Mesendoderm (in vitro differentiated cells): ENCODE data around the gene MRPL50.

Experiments
- DNase-seq: peaks from one replicate; pipeline ENCODE4 v3.0.0; 2013
- H2AK5ac ChIP-seq: 2 replicates; pipeline ENCODE4 v1.6.1; 2013; ENCODE audit warnings: low read length, inconsistent platforms
- H2BK120ac ChIP-seq: 2 replicates; pipeline ENCODE4 v1.6.1; 2013; ENCODE audit warnings: low read depth, mild to moderate bottlenecking, low read length, moderate library complexity, mixed read lengths
- H2BK15ac ChIP-seq: replicated peaks from 2 replicates; pipeline ENCODE4 v1.6.1; 2013; ENCODE audit warnings: low read depth, mild to moderate bottlenecking, moderate library complexity
- H2BK5ac ChIP-seq: 2 replicates; pipeline ENCODE4 v1.6.1; 2013; ENCODE audit warnings: low read length, inconsistent platforms
- H3K18ac ChIP-seq: 2 replicates; pipeline ENCODE4 v1.6.1; 2013; ENCODE audit warnings: mild to moderate bottlenecking, low read length, mixed read lengths
- H3K23ac ChIP-seq: one replicate; pipeline ENCODE4 v1.6.1; 2013; ENCODE audit warnings: low read length
- H3K27ac ChIP-seq: 2 replicates; pipeline ENCODE4 v1.5.1; 2013; ENCODE audit warnings: low read depth, mild to moderate bottlenecking, inconsistent platforms, low read length, moderate library complexity
- H3K27me3 ChIP-seq: 2 replicates; pipeline ENCODE4 v1.6.1; 2013; ENCODE audit warnings: low read length, control low read depth, mild to moderate bottlenecking, inconsistent platforms; ENCODE audit not compliant: insufficient read depth, poor library complexity
- H3K36me3 ChIP-seq: 2 replicates; pipeline ENCODE4 v1.6.1; 2013; ENCODE audit warnings: low read length, inconsistent platforms; ENCODE audit not compliant: control insufficient read depth, insufficient read depth
- H3K4ac ChIP-seq: one replicate; pipeline ENCODE4 v1.6.1; 2013; ENCODE audit warnings: low read depth, mild to moderate bottlenecking, low read length, moderate library complexity
- H3K4me1 ChIP-seq: 2 replicates; pipeline ENCODE4 v1.6.1; 2013; ENCODE audit warnings: low read depth, low read length, inconsistent platforms; ENCODE audit not compliant: control insufficient read depth
- H3K4me2 ChIP-seq: 2 replicates; pipeline ENCODE4 v1.6.1; 2013; ENCODE audit warnings: low read length
- H3K4me3 ChIP-seq: 2 replicates; pipeline ENCODE4 v1.5.1; 2013; ENCODE audit warnings: mild to moderate bottlenecking, low read length
- H3K56ac ChIP-seq: one replicate; pipeline ENCODE4 v1.6.1; 2013; ENCODE audit warnings: low read length
- H3K79me1 ChIP-seq: 2 replicates; pipeline ENCODE4 v1.6.1; 2013; ENCODE audit warnings: low read length, inconsistent platforms
- H3K79me2 ChIP-seq: 2 replicates; pipeline ENCODE4 v1.6.1; 2013; ENCODE audit warnings: mild to moderate bottlenecking, low read length; ENCODE audit not compliant: control insufficient read depth, insufficient read depth
- H3K9ac ChIP-seq: 2 replicates; pipeline ENCODE4 v1.6.1; 2013; ENCODE audit warnings: low read length, inconsistent platforms
- H4K5ac ChIP-seq: one replicate; pipeline ENCODE4 v1.6.1; 2013; ENCODE audit warnings: low read length
- H4K8ac ChIP-seq: one replicate; pipeline ENCODE4 v1.6.1; 2013; ENCODE audit warnings: low read depth, mild to moderate bottlenecking, control low read depth, low read length, moderate library complexity
- WGBS: extraction: QIAGEN DNeasy Blood & Tissue Kit; methylation state at CpG from one replicate; pipeline ENCODE4 v1.1.7; 2013; ENCODE audit warnings: low lambda C conversion rate, missing lambda C conversion rate; ENCODE audit not compliant: insufficient coverage; ENCODE audit errors: extremely low coverage; 5-methylcytosine and 5-hydroxymethylcytosine counted together

Gene MRPL50

DNA sequence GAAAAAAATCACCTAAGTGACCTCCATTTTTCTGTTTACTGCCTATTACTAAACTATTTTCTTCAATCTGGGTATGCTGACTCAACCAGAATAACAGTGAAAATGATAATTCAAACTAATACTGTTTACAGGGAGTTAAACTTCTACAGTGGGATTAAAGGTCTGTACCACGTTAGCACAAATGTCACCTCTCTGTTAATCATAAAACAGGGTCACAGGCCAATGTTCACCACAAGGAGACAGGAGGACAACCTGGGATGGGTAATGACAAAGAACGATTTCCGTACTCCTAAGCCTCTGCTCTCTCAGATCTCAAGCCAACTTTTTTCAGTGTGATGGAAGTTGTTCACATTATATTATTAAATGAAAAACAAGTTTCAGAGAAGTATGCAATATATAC, 34.8 kb upstream of the MRPL50 start:
- H3K36me3 ChIP-seq, result no peaks in the 10 kb centered on the region
- H3K27me3 ChIP-seq, result no peaks in the 10 kb centered on the region
- H3K4me3 ChIP-seq, result no peak overlapping the region
- H3K9ac ChIP-seq, result no peak overlapping the region
- no peak overlapping the region for H2BK5ac ChIP-seq
- no peak for DNase-seq
- H3K27ac ChIP-seq, result no peak overlapping the region
- no peak overlapping the region for H4K8ac ChIP-seq
- H3K4ac ChIP-seq, result no peak overlapping the region
- no peaks in the 10 kb centered on the region for H3K79me2 ChIP-seq
- H3K79me1 ChIP-seq, result no peaks in the 10 kb centered on the region
- no peaks in the 10 kb centered on the region for H3K4me1 ChIP-seq
- H2BK15ac ChIP-seq, result no peak overlapping the region
- H2BK120ac ChIP-seq, result no peak overlapping the region
- WGBS, result no CpG with 5 or more reads among the region's 3 CpGs
- H3K18ac ChIP-seq, result no peak overlapping the region
- H2AK5ac ChIP-seq, result no peak overlapping the region
- H3K23ac ChIP-seq, result no peak overlapping the region
- H4K5ac ChIP-seq, result no peak overlapping the region
- H3K56ac ChIP-seq, result no peak overlapping the region
- H3K4me2 ChIP-seq, result no peak overlapping the region

DNA sequence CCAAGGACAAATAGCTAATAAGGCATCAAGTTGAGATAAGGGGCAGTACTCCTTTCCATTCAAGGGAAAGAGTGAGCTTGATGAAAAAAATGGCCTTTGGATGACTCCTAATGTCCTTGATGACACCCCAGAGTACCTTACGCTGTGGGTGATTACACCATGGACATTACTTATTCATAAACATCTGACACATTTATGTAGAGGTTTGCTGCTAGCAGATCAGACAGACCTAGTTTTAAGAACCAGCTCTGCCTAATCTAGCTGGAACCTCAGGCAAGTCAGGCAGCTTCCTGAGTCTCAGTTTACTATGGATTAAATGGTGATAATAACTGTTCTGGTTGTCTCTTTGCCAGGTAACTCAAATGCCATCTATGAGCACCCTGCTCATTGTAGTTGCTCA, 34.3 kb upstream of the MRPL50 start:
- Histone ChIP-seq H4K5ac (no peak overlapping the region), H3K27me3 (no peaks in the 10 kb centered on the region), H3K36me3 (no peaks in the 10 kb centered on the region), H3K4ac (no peak overlapping the region), H3K56ac (no peak overlapping the region), H3K4me1 (no peaks in the 10 kb centered on the region), H3K23ac (no peak overlapping the region), H3K27ac (no peak overlapping the region), H3K9ac (no peak overlapping the region), H2BK15ac (no peak overlapping the region), H3K79me1 (no peaks in the 10 kb centered on the region), H3K18ac (no peak overlapping the region), H3K4me3 (no peak overlapping the region), H2AK5ac (no peak overlapping the region), H2BK120ac (no peak overlapping the region), H3K4me2 (no peak overlapping the region), H3K79me2 (no peaks in the 10 kb centered on the region), H2BK5ac (no peak overlapping the region), H4K8ac (no peak overlapping the region)
- DNase-seq, result no peak
- WGBS, result no CpG with 5 or more reads among the region's 1 CpG

DNA sequence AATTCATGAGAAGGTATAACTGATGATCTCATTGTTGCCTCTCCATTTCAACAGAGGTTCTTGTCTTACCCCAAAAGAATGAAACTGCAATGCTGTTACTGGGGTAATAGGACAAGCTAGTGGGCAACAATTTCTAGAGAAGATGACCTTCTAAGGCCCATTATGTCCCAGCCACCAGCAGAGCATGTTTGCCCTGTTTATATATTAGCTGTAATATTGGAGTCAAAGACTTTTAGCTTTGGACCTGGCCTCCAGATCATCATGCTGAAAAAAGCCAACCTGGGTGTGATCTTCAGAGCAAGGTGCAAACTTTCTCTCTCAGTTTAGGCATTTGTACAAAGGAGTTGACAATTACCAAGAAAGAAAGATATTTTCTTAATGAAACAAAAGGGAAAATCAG, 33.8 kb upstream of the MRPL50 start:
- DNase-seq, result no peak
- Histone ChIP-seq H4K8ac (no peak overlapping the region), H3K9ac (no peak overlapping the region), H3K18ac (no peak overlapping the region), H2BK120ac (no peak overlapping the region), H3K79me2 (no peaks in the 10 kb centered on the region), H3K27me3 (no peaks in the 10 kb centered on the region), H3K4me2 (no peak overlapping the region), H2AK5ac (no peak overlapping the region), H3K4ac (no peak overlapping the region), H3K4me1 (no peaks in the 10 kb centered on the region), H3K23ac (no peak overlapping the region), H2BK5ac (no peak overlapping the region), H2BK15ac (no peak overlapping the region), H3K79me1 (no peaks in the 10 kb centered on the region), H3K56ac (no peak overlapping the region), H3K4me3 (no peak overlapping the region), H4K5ac (no peak overlapping the region), H3K36me3 (no peaks in the 10 kb centered on the region), H3K27ac (no peak overlapping the region)

DNA sequence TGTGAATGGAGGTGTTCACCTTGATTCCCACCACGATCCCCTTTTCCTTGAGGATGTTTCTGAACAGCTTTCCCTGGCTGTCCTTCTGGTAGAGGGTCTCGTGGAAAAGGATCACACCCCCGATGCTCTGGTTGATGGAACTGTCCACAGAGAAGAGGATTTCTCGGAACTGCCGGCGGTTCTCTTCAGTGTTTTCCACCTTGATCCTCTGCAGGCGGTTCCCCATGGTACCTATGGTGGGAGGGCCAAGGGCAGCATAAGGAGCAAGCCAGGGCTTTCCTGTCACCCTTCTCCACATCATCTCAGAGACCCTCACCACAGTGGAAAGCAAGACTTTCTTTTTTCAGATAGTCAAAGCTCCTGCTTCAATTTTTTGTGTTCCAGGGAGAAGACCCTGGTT, 31.3 kb upstream of the MRPL50 start:
- Histone ChIP-seq H3K4ac (no peak overlapping the region), H3K79me1 (no peaks in the 10 kb centered on the region), H2AK5ac (no peak overlapping the region), H3K4me2 (no peak overlapping the region), H3K23ac (no peak overlapping the region), H4K5ac (no peak overlapping the region), H3K4me1 (no peaks in the 10 kb centered on the region), H4K8ac (no peak overlapping the region), H3K36me3 (no peaks in the 10 kb centered on the region), H2BK5ac (no peak overlapping the region), H2BK15ac (no peak overlapping the region), H3K56ac (no peak overlapping the region), H3K4me3 (no peak overlapping the region), H3K79me2 (no peaks in the 10 kb centered on the region), H2BK120ac (no peak overlapping the region), H3K9ac (no peak overlapping the region), H3K27me3 (no peaks in the 10 kb centered on the region), H3K18ac (no peak overlapping the region), H3K27ac (no peak overlapping the region)
- no peak for DNase-seq
- no CpG with 5 or more reads among the region's 7 CpGs for WGBS

GRCh38 chr9:101428909-101429308, 30.5 kb upstream of the MRPL50 start:
- no peaks in the 10 kb centered on the region for H3K36me3 ChIP-seq
- no peak overlapping the region for H3K23ac ChIP-seq
- H2BK120ac ChIP-seq, result no peak overlapping the region
- no peak overlapping the region for H2AK5ac ChIP-seq
- no peak overlapping the region for H3K4ac ChIP-seq
- no peak overlapping the region for H4K5ac ChIP-seq
- no peak overlapping the region for H3K56ac ChIP-seq
- no peak overlapping the region for H2BK5ac ChIP-seq
- no peak overlapping the region for H3K18ac ChIP-seq
- H3K4me2 ChIP-seq, result no peak overlapping the region
- H3K79me2 ChIP-seq, result no peaks in the 10 kb centered on the region
- no peak overlapping the region for H3K4me3 ChIP-seq
- H3K27ac ChIP-seq, result no peak overlapping the region
- no peaks in the 10 kb centered on the region for H3K4me1 ChIP-seq
- H3K27me3 ChIP-seq, result no peaks in the 10 kb centered on the region
- no peak overlapping the region for H2BK15ac ChIP-seq
- H3K9ac ChIP-seq, result no peak overlapping the region
- DNase-seq, result no peak
- WGBS, result no CpG with 5 or more reads among the region's 3 CpGs
- H3K79me1 ChIP-seq, result no peaks in the 10 kb centered on the region
- no peak overlapping the region for H4K8ac ChIP-seq

GRCh38 chr9:101427957-101428655, 29.7 kb upstream of the MRPL50 start:
- Histone ChIP-seq H2BK15ac (no peak overlapping the region), H3K79me2 (no peaks in the 10 kb centered on the region), H3K4me2 (no peak overlapping the region), H3K9ac (no peak overlapping the region), H3K36me3 (no peaks in the 10 kb centered on the region), H3K18ac (no peak overlapping the region), H3K23ac (no peak overlapping the region), H2AK5ac (no peak overlapping the region), H2BK5ac (no peak overlapping the region), H3K4ac (no peak overlapping the region), H3K4me1 (no peaks in the 10 kb centered on the region), H3K27ac (no peak overlapping the region), H3K27me3 (no peaks in the 10 kb centered on the region), H3K4me3 (no peak overlapping the region), H4K8ac (no peak overlapping the region), H3K79me1 (no peaks in the 10 kb centered on the region), H2BK120ac (no peak overlapping the region), H3K56ac (no peak overlapping the region), H4K5ac (no peak overlapping the region)
- no peak for DNase-seq
- WGBS, result no CpG with 5 or more reads among the region's 3 CpGs
